Endothelial cell of umbilical vein (primary cell): ENCODE measurements around the gene ST6GALNAC3. TPM values are rescaled to one million over a fixed set of nuclear protein-coding genes. Genes with fewer than 3 reads are reported as not detected.

Experiments
- BruUV-seq: library from RNA; stranded (reverse); fragments of 400-500 nt; replicated peaks from 2 replicates; lab custom pipeline; 2021; lab: Mats Ljungman, UMichigan
- CTCF ChIA-PET: fragments of 300-600, 350-600 bp; sonication (Branson Sonifier 250); formaldehyde crosslinking; loops from one replicate; lab custom pipeline; 2021; ENCODE audit warnings: antibody characterized with exemption, inconsistent platforms; lab: Charles Lee
- POLR2A ChIA-PET: fragments of 300-600, 350-600 bp; sonication (Branson Sonifier 250); formaldehyde crosslinking; loops from one replicate; lab custom pipeline; 2021; ENCODE audit warnings: antibody characterized with exemption, inconsistent platforms; lab: Charles Lee
- DNase-seq: peaks from one replicate; pipeline ENCODE4 v3.0.0-alpha.2; 2011; ENCODE audit warnings: low read depth, low spot score
- FAIRE-seq: peaks from 2 replicates; lab custom pipeline; 2011; peaks lifted over from hg19 to GRCh38; lab: Jason Lieb, UNC
- H2AFZ ChIP-seq: 2 replicates; pipeline ENCODE4 v1.6.0; 2012; ENCODE audit warnings: low read depth, low read length, control low read depth, inconsistent platforms
- H3K27ac ChIP-seq: 2 replicates; pipeline ENCODE4 v1.5.1; 2011; ENCODE audit warnings: low read depth, mild to moderate bottlenecking, control low read depth, low read length, moderate library complexity; ENCODE audit not compliant: insufficient read depth
- H3K27me3 ChIP-seq, 2 experiments: 2 replicates each; pipeline versions ENCODE4 v1.6.0 to v1.6.1; 2011; ENCODE audit warnings: low read length in 2 of 2, mixed read lengths in 1 of 2; ENCODE audit not compliant: control insufficient read depth in 2 of 2, insufficient read depth in 2 of 2
- H3K36me3 ChIP-seq, 2 experiments: 2 replicates in 1 of 2; 3 replicates in 1 of 2; pipeline ENCODE4 v1.5.1; 2011; ENCODE audit warnings: low read length in 2 of 2, mild to moderate bottlenecking in 1 of 2, moderate library complexity in 1 of 2; ENCODE audit not compliant: control insufficient read depth in 2 of 2, insufficient read depth in 2 of 2; ENCODE audit errors: extremely low read depth in 1 of 2
- H3K4me1 ChIP-seq: 3 replicates; pipeline ENCODE4 v1.5.1; 2011; ENCODE audit warnings: mild to moderate bottlenecking, low read length; ENCODE audit not compliant: control insufficient read depth, insufficient read depth; ENCODE audit errors: extremely low read depth
- H3K4me2 ChIP-seq: 2 replicates; pipeline ENCODE4 v1.6.1; 2011; ENCODE audit warnings: low read length, control low read depth, mixed read lengths; ENCODE audit not compliant: insufficient read depth
- H3K4me3 ChIP-seq, 3 experiments: fragments of 200-600 bp in 1 of 3; sonication (generic), shearing (Covaris generic) in 1 of 3; replicated peaks in 1 of 3; 2 replicates each; pipeline ENCODE4 v1.5.1; 2011 to 2016; ENCODE audit warnings: control low read depth in 3 of 3, low read length in 3 of 3, mild to moderate bottlenecking in 2 of 3, inconsistent platforms in 1 of 3, low read depth in 1 of 3, moderate library complexity in 1 of 3; ENCODE audit not compliant: insufficient read depth in 1 of 3
- H3K79me2 ChIP-seq: 2 replicates; pipeline ENCODE4 v1.6.0; 2012; ENCODE audit warnings: low read length, inconsistent platforms; ENCODE audit not compliant: control insufficient read depth, insufficient read depth
- H3K9ac ChIP-seq: replicated peaks from 2 replicates; pipeline ENCODE3; 2011; ENCODE audit warnings: low read length, control low read depth; ENCODE audit not compliant: insufficient read depth; ENCODE audit errors: extremely low read depth
- H3K9me1 ChIP-seq: replicated peaks from 3 replicates; pipeline ENCODE4 v1.6.0; 2011; ENCODE audit warnings: mild to moderate bottlenecking, low read length; ENCODE audit not compliant: control insufficient read depth, insufficient read depth; ENCODE audit errors: extremely low read depth
- H3K9me3 ChIP-seq: replicated peaks from 2 replicates; pipeline ENCODE4 v1.5.1; 2012; ENCODE audit warnings: low read length, inconsistent platforms; ENCODE audit not compliant: control insufficient read depth, insufficient read depth
- H4K20me1 ChIP-seq: replicated peaks from 2 replicates; pipeline ENCODE3; 2011; ENCODE audit warnings: mild to moderate bottlenecking, low read length; ENCODE audit not compliant: control insufficient read depth, insufficient read depth; ENCODE audit errors: extremely low read depth
- CTCF ChIP-seq, 2 donors: IDR thresholded peaks; 1 replicate in 1 of 2; 2 replicates in 1 of 2; pipeline ENCODE4 v1.5.1; 2011; ENCODE audit warnings: low read length in 2 of 2, mild to moderate bottlenecking in 2 of 2, moderate library complexity in 2 of 2, control low read depth in 1 of 2, inconsistent platforms in 1 of 2, low read depth in 1 of 2; ENCODE audit not compliant: insufficient read depth in 1 of 2; ENCODE audit errors: extremely low read depth in 1 of 2
- FOS ChIP-seq: IDR thresholded peaks from 2 replicates; pipeline ENCODE4 v1.6.1; 2011; ENCODE audit warnings: mild to moderate bottlenecking, low read length, moderate library complexity, borderline replicate concordance; ENCODE audit not compliant: insufficient read depth
- GATA2 ChIP-seq: IDR thresholded peaks from 2 replicates; pipeline ENCODE4 v1.7.0; 2011; ENCODE audit warnings: low read depth, mild to moderate bottlenecking, moderate library complexity, mixed read lengths, low read length; ENCODE audit not compliant: insufficient read length, insufficient read depth
- JUN ChIP-seq: IDR thresholded peaks from 2 replicates; pipeline ENCODE4 v1.6.1; 2011; ENCODE audit warnings: borderline replicate concordance, low read depth; ENCODE audit not compliant: insufficient read length, insufficient read depth
- MAX ChIP-seq: IDR thresholded peaks from 2 replicates; pipeline ENCODE4 v1.6.1; 2011; ENCODE audit not compliant: insufficient read depth, insufficient read length
- MYC ChIP-seq: IDR thresholded peaks from one replicate; pipeline ENCODE4 v1.6.1; 2011; ENCODE audit warnings: mild to moderate bottlenecking, low read depth, low read length
- POLR2A ChIP-seq: IDR thresholded peaks from 2 replicates; pipeline ENCODE4 v1.6.1; 2012; ENCODE audit warnings: low read depth, mild to moderate bottlenecking, control low read depth, low read length
- POLR2AphosphoS5 ChIP-seq: IDR thresholded peaks from 2 replicates; pipeline ENCODE4 v1.6.1; 2012; ENCODE audit warnings: low read depth, mild to moderate bottlenecking, control low read depth, low read length, moderate library complexity; ENCODE audit not compliant: insufficient read depth
- dilution Hi-C: fragments of 300-500 bp; cut with MboI; formaldehyde crosslinking; loops from one replicate; pipeline ENCODE4 v1.15.0; 2019; ENCODE audit warnings: low sequenced_read_pairs; ENCODE audit not compliant: extremely low pct_ligation_motif_present
- intact Hi-C: fragments of 100-400 bp; cut with micrococcal nuclease; formaldehyde crosslinking; loops from one replicate; pipeline ENCODE4 v1.10.0; 2022
- polyA plus RNA-seq, 4 experiments: library from polyadenylated mRNA; depleted of rRNA in 3 of 4; stranded (reverse) in 3 of 4; unstranded in 1 of 4; fragments of >200 nt; gene quantifications; 2 replicates each; pipeline versions ENCODE4 v1.2.1 to v1.2.3, GENCODE V29; 2011 to 2012; ENCODE audit warnings: missing spikeins in 1 of 4
- total RNA-seq: library from RNA; stranded (reverse); gene quantifications from 2 replicates; pipeline ENCODE4 v1.2.3, GENCODE V29; 2021

The ST6GALNAC3 gene
- total and polyA plus RNA-seq, 2 donors (not counting 3 experiments of a cell fraction or from before 2014, with no cell fraction given), result 7.6 to 48.3 TPM

- Histone ChIP-seq H3K4me3 (no peak overlapping the region), H3K9me1 (no peaks in the 10 kb centered on the region), H3K27me3 (no peaks in the 10 kb centered on the region), H3K4me1 (no peaks in the 10 kb centered on the region), H3K36me3 (no peaks in the 10 kb centered on the region), H3K79me2 (peaks cover 8% of the 10 kb centered on the region), H3K9ac (no peak overlapping the region), H3K9me3 (no peaks in the 10 kb centered on the region), H3K4me2 (no peak overlapping the region), H2AFZ (no peak overlapping the region), H3K27ac (no peak overlapping the region), H4K20me1 (peaks cover 2% of the 10 kb centered on the region)
- POLR2A ChIA-PET, result no interaction called here
- dilution Hi-C loops, result no loop called here
- intact Hi-C loops, result no loop called here
- DNase-seq (no peak), FAIRE-seq (no peak)
- no TSS peak for BruUV-seq
- TF ChIP-seq MAX (no peak), JUN (no peak), GATA2 (no peak)
- CTCF ChIA-PET, result no interaction called here
These were observed 34.9 kb downstream of the ST6GALNAC3 start for GRCh38 chr1:76109404-76109803.

GRCh38 chr1:76109901-76110560 lies 35.5 kb downstream of the ST6GALNAC3 start:
- Histone ChIP-seq H3K9ac (no peak overlapping the region), H3K79me2 (peaks cover 8% of the 10 kb centered on the region), H3K4me3 (no peak overlapping the region), H3K4me1 (no peaks in the 10 kb centered on the region), H3K36me3 (no peaks in the 10 kb centered on the region), H2AFZ (no peak overlapping the region), H3K4me2 (no peak overlapping the region), H3K9me3 (no peaks in the 10 kb centered on the region), H3K27me3 (no peaks in the 10 kb centered on the region), H3K27ac (no peak overlapping the region), H4K20me1 (peaks cover 2% of the 10 kb centered on the region), H3K9me1 (no peaks in the 10 kb centered on the region)
- TF ChIP-seq POLR2A, result no peak
- TF ChIP-seq MAX, result no peak
- TF ChIP-seq CTCF (IDR thresholded peaks at IDR 0.05; ENCODE audit: extremely low read depth in 1 of 2, insufficient read depth in 1 of 2, low read depth in 1 of 2, low read length in 2 of 2), result no peak
- no peak for TF ChIP-seq JUN
- no peak for TF ChIP-seq GATA2
- no peak for TF ChIP-seq POLR2AphosphoS5
- no peak for TF ChIP-seq FOS
- no peak for TF ChIP-seq MYC
- CTCF ChIA-PET, result no interaction called here
- dilution Hi-C loops (no loop called here), intact Hi-C loops (no loop called here)
- POLR2A ChIA-PET, result no interaction called here
- no TSS peak for BruUV-seq
- no peak for FAIRE-seq
- DNase-seq, result no peak
